IPS-20b (cell line): Measurements from ENCODE around the gene FGF22.
"Not testable (repeated sequence)": the region's sequence is repeated elsewhere in the genome, so short reads cannot be mapped to it uniquely, and the experiment has no call there.

Experiments used
- H3K27ac ChIP-seq: one replicate; pipeline ENCODE4 v1.5.1; 2013; ENCODE audit warnings: low read length
- H3K27me3 ChIP-seq: 2 replicates; pipeline ENCODE4 v1.6.1; 2013; ENCODE audit warnings: mild to moderate bottlenecking, low read length, inconsistent platforms; ENCODE audit not compliant: insufficient read depth
- H3K36me3 ChIP-seq: 2 replicates; pipeline ENCODE4 v1.6.1; 2013; ENCODE audit warnings: low read depth, mild to moderate bottlenecking, inconsistent platforms, low read length, moderate library complexity; ENCODE audit not compliant: insufficient read depth
- H3K4me1 ChIP-seq: 2 replicates; pipeline ENCODE4 v1.6.1; 2013; ENCODE audit warnings: mild to moderate bottlenecking, control low read depth, inconsistent platforms, low read length, moderate library complexity; ENCODE audit not compliant: insufficient read depth
- H3K4me3 ChIP-seq: 2 replicates; pipeline ENCODE4 v1.5.1; 2013; ENCODE audit warnings: mild to moderate bottlenecking, low read length, inconsistent platforms
- H3K9ac ChIP-seq: 2 replicates; pipeline ENCODE4 v1.6.1; 2013; ENCODE audit warnings: low read depth, mild to moderate bottlenecking, inconsistent platforms, low read length, moderate library complexity
- H3K9me3 ChIP-seq: 2 replicates; pipeline ENCODE4 v1.6.1; 2013; ENCODE audit warnings: mild to moderate bottlenecking, low read depth, low read length, inconsistent platforms; ENCODE audit not compliant: insufficient read depth

The FGF22 gene

DNA sequence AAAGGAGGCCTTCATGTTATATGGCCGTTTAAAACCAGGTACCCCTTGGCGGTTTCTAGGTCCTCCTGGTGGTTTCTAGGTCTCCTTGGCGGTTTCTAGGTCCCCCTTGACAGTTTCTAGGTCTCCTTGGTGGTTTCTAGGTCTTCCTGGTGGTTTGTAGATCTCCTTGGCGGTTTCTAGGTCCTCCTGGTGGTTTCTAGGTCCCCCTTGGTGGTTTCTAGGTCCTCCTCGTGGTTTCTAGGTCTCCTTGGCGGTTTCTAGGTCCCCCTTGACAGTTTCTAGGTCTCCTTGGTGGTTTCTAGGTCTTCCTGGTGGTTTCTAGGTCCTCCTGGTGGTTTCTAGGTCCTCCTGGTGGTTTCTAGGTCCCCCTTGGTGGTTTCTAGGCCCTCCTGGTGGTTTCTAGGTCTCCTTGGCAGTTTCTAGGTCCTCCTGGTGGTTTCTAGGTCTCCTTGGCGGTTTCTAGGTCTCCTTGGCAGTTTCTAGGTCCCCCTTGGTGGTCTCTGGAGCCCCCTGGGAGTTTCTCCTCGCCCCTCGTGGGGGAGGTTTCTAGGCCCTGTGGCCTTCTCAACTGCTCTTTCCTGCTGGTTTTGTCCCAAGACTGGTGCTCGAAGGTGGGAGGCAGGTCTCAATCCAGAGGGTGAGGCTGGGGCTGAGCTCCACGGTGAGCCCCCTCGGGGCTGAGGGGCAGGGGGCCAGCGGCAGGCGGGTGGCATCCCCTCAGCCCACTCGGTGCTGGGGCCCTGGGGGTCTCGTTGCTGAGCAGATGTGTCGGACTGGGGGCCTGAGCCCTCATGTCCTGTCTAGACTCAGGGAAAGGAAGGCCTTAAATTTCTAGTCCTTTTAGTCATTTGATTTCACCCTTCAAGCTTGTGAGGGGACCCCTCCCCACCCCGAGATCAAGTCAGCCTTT is 42.0 kb upstream of the FGF22 start:
- Histone ChIP-seq H3K36me3 (no peaks in the 10 kb centered on the region), H3K9ac (no peak overlapping the region), H3K9me3 (no peaks in the 10 kb centered on the region), H3K4me1 (no peaks in the 10 kb centered on the region), H3K27me3 (peaks cover 10% of the 10 kb centered on the region), H3K4me3 (no peak overlapping the region), H3K27ac (no peak overlapping the region)

DNA sequence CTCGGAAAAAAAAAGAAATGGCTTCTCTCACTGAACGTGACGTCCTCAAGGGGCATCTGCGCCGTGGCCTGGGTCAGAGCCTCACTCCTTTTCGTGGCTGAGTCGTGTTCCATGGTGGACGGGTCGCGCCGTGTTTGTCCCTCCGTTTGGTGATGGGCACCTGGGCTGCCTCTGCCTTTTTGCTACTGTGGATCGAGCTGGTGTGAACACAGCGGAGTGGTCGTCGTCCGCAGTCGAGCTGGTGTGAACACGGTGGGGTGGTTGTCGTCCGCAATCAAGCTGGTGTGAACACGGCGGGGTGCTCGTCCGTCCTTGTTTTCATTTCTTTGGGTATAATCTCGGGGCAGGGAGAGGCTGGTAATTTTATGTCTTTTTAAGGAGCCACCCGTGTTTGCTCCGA is 38.4 kb upstream of the FGF22 start:
- no peak overlapping the region for H3K9ac ChIP-seq
- H3K4me3 ChIP-seq: no peak overlapping the region
- no peaks in the 10 kb centered on the region for H3K4me1 ChIP-seq
- no peaks in the 10 kb centered on the region; the same call in 1 of the 2 replicates for H3K9me3 ChIP-seq
- H3K27ac ChIP-seq: no peak overlapping the region
- H3K36me3 ChIP-seq: no peaks in the 10 kb centered on the region
- no peaks in the 10 kb centered on the region for H3K27me3 ChIP-seq

DNA sequence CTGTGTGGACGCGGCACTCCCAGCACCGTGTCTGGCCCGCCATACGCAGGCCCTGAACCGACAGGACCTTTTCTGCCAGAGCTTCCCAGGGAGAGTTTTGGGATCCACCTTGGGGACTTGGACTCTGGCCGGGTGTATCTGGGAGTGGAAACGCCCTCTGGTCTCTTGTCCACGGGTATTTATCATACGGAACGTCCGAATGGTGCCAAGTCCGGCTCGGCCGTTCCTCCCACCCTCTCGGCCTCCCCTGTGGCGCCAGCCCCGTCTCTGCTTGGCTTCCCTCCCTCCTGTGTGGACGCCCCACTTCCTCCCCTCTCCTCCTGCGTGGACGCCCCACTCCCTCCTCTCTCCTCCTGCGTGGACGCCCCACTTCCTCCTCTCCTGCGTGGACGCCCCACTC is 37.9 kb upstream of the FGF22 start:
- H3K27ac ChIP-seq: no peak overlapping the region
- no peak overlapping the region for H3K4me3 ChIP-seq
- no peaks in the 10 kb centered on the region for H3K36me3 ChIP-seq

DNA sequence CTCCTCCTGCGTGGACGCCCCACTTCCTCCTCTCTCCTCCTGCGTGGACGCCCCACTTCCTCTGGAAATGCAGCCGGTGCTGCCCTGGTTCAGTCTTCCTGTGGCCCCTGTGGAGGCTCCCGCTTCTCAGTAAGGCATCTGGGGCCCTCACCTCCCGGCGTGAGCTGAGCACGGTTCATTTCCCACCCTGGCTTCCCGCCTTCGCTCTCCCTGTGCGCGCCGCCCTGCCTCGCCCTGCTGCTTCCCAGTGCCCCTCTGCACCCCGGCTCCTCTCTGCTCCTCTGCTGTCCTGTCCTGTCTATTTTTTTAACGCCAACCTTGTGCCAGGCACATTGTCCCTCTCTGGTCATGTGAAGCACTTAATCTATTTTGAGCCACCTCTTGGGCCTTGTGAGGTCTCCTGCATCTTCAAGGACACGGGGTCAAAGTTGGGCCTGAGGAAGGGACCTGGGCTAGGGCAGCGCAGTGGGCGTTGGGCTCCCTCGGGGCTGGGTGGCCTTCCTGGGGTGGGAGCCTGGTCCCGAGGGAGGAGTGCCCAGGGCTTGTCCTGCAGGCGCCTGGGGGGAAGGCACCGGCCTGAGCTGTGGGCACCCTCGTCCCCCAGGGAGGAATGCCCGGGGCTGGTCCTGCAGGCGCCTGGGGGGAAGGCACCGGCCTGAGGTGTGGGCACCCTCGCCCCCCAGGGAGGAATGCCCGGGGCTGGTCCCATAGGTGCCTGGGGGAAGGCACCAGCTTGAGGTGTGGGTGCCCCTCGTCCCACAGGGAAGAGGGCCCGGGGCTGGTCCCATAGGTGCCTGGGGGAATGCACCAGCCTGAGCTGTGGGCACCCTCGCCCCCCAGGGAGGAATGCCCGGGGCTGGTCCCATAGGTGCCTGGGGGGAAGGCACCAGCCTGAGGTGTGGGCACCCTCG is 37.0 kb upstream of the FGF22 start:
- H3K9me3 ChIP-seq: no peaks in the 10 kb centered on the region; the same call in 1 of the 2 replicates
- no peak overlapping the region for H3K4me3 ChIP-seq
- H3K27me3 ChIP-seq: no peaks in the 10 kb centered on the region
- no peak overlapping the region for H3K9ac ChIP-seq
- H3K27ac ChIP-seq: no peak overlapping the region
- no peaks in the 10 kb centered on the region for H3K4me1 ChIP-seq
- no peaks in the 10 kb centered on the region for H3K36me3 ChIP-seq

More for the DNA sequence above, 37.9 kb upstream of the FGF22 start:
- no peaks in the 10 kb centered on the region for H3K27me3 ChIP-seq
- no peak overlapping the region for H3K9ac ChIP-seq
- H3K4me1 ChIP-seq: no peaks in the 10 kb centered on the region
- no peaks in the 10 kb centered on the region; the same call in 1 of the 2 replicates for H3K9me3 ChIP-seq

DNA sequence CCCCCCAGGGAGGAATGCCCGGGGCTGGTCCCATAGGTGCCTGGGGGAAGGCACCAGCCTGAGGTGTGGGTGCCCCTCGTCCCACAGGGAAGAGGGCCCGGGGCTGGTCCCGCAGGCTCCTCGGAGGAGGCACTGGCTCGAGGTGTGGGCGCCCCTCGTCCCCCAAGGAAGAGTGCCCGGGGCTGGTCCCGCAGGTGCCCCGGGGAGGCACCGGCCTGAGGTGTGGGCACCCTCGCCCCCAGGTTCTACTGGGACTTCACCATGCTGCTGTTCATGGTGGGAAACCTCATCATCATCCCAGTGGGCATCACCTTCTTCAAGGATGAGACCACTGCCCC is 36.4 kb upstream of the FGF22 start:
- not testable (repeated sequence) for H3K9ac ChIP-seq, H3K4me3 ChIP-seq, H3K9me3 ChIP-seq, H3K27me3 ChIP-seq, H3K27ac ChIP-seq, H3K4me1 ChIP-seq, H3K36me3 ChIP-seq

DNA sequence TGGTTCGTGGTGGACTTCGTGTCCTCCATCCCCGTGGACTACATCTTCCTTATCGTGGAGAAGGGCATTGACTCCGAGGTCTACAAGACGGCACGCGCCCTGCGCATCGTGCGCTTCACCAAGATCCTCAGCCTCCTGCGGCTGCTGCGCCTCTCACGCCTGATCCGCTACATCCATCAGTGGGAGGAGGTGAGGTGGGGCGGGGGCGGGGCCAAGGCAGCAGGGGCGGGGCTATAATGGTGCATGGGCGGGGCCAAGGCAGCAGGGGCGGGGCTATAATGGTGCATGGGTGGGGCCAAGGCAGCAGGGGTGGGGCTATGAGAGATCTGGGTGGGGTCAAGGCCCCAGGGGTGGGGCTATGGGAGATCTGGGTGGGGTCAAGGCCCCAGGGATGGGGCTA is 35.9 kb upstream of the FGF22 start:
- not testable (repeated sequence) for H3K36me3 ChIP-seq, H3K9ac ChIP-seq, H3K4me1 ChIP-seq, H3K4me3 ChIP-seq, H3K27ac ChIP-seq, H3K27me3 ChIP-seq, H3K9me3 ChIP-seq

DNA sequence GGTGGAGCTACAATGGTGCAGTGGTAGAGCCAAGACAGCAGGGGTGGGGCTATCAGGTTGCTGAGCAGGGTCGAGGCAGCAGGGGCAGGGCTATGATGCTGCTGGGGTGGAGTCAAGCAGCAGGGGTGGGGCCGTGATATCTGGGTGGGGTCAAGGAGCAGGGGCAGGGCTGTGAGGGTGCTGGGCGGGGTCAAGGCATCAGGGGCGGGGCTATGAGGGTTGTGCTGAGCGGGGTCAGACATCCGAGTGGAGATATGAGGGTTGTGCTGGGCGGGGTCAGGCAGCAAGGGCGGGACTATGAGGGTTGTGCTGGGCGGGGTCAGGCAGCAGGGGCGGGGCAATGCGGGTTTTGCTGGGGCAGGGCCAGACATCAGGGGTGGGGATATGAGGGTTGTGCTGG is 35.3 kb upstream of the FGF22 start:
- no peak overlapping the region for H3K4me3 ChIP-seq
- H3K9ac ChIP-seq: no peak overlapping the region
- H3K9me3 ChIP-seq: no peaks in the 10 kb centered on the region; the same call in 1 of the 2 replicates
- H3K27ac ChIP-seq: no peak overlapping the region
- no peaks in the 10 kb centered on the region for H3K36me3 ChIP-seq
- H3K27me3 ChIP-seq: no peaks in the 10 kb centered on the region
- H3K4me1 ChIP-seq: no peaks in the 10 kb centered on the region

DNA sequence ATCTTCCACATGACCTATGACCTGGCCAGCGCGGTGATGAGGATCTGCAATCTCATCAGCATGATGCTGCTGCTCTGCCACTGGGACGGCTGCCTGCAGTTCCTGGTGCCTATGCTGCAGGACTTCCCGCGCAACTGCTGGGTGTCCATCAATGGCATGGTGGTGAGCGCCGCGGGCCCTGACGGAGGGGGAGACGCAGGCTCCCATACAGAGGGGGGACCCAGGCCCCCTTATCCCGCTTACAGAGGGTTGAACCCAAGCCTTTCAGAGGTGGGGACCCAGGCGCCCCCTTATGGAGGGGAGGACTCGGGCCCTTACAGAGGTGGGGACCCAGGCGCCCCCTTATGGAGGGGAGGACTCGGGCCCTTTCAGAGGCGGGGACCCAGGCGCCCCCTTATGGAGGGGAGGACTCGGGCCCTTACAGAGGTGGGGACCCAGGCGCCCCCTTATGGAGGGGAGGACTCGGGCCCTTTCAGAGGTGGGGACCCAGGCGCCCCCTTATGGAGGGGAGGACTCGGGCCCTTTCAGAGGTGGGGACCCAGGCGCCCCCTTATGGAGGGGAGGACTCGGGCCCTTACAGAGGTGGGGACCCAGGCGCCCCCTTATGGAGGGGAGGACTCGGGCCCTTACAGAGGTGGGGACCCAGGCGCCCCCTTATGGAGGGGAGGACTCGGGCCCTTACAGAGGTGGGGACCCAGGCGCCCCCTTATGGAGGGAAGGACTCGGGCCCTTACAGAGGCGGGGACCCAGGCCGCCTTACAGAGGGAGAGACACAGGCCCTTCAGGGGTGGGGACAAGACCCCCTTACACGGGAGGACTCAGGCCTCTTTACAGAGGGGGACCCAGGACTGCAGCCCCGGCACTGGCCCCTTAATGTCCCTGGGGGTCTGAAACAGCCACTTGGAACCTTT is 34.4 kb upstream of the FGF22 start:
- not testable (repeated sequence) for H3K4me1 ChIP-seq, H3K36me3 ChIP-seq, H3K4me3 ChIP-seq, H3K9me3 ChIP-seq, H3K9ac ChIP-seq, H3K27ac ChIP-seq, H3K27me3 ChIP-seq

DNA sequence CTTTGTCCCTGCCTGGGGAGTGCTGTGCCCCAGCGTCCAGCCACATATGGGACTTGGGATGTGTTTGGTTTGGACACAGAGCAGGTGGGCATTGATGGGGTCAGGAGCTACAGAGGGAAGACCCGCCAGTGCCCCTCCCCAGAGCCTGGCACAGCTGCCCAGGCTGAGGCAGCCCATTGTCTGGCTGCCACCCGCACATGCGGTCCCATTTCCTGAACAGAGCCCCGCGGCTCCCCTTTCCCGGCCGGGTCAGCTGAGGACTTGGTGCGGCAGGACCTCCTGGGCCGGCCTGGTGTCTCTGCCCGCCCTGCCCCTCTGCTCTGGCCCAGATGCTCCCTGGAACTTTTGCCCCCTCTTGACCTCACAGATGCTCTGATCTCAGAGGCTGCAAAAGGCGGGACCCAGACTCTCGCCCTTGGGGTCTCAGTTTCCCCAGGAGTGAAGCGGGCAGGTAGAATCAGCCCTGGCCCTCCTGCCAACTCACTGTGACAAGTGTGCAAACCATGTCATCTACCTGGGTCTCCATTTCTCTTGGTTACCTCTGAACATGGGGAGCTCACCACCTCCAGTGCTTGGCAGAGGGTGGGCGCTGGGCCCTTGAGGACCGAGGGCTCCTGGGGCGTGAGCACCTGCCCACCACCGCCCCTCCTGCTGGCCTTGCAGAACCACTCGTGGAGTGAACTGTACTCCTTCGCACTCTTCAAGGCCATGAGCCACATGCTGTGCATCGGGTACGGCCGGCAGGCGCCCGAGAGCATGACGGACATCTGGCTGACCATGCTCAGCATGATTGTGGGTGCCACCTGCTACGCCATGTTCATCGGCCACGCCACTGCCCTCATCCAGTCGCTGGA is 32.2 kb upstream of the FGF22 start:
- no peak overlapping the region for H3K9ac ChIP-seq
- H3K4me3 ChIP-seq: no peak overlapping the region
- no peak overlapping the region for H3K27ac ChIP-seq
- H3K4me1 ChIP-seq: no peaks in the 10 kb centered on the region
- no peaks in the 10 kb centered on the region for H3K36me3 ChIP-seq
- H3K27me3 ChIP-seq: no peaks in the 10 kb centered on the region
- no peaks in the 10 kb centered on the region; the same call in 1 of the 2 replicates for H3K9me3 ChIP-seq

DNA sequence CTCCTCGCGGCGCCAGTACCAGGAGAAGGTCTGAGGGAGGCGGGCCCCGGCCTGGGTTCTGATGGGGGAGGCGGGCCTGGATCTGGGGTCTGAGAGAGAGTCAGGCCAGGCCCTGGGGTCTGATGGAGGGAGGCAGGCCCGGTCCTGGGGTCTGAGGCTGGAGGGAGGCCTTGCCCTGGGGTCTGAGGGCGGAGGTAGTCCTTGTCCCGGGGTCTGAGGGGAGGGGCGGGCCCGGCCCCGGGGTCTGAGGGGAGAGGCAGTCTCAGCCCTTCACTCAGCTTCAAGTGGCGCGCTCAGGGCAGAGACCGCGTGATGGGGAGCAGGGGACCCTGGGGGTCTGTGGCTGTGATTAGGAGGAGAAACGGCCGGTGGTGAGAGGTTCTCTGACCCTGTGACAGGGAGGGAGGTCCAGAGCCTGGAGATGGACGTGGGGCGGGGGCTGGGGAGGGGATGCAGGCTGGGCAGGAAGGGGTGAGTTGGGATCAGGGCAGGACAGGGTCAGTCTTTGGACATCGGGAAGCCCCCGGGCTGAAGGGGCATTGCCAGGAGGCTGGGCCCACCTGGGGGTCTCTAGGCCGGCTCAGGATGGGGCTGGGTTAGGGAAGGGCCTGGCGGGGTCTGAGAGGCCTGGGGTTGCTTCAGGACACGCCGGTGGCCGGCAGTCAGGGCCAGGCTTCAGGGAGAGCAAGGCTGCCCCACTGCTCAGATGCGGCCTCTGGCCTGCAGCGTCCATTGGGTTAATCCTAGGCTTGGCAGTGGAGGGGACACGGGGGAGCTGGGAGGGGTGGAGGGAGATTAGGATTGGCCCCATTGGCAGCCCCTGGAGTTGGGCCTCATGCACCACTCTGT is 31.3 kb upstream of the FGF22 start:
- no peak overlapping the region for H3K4me3 ChIP-seq
- H3K9ac ChIP-seq: no peak overlapping the region
- no peaks in the 10 kb centered on the region for H3K36me3 ChIP-seq
- H3K4me1 ChIP-seq: no peaks in the 10 kb centered on the region
- no peak overlapping the region for H3K27ac ChIP-seq
- no peaks in the 10 kb centered on the region; the same call in 1 of the 2 replicates for H3K9me3 ChIP-seq
- H3K27me3 ChIP-seq: no peaks in the 10 kb centered on the region
